IMR-90 (cell line): ENCODE measurements around the gene NOC2L. TPM values are rescaled to one million over a fixed set of nuclear protein-coding genes. Genes with fewer than 3 reads are reported as not detected.

Source experiments
- ATAC-seq: fragments of 200-7000 bp; cut with Tn5 transposase; 2 replicates; pipeline ENCODE4 v1.9.1; 2020; ENCODE audit warnings: low read depth, mild to moderate bottlenecking, moderate library complexity
- BruUV-seq: library from RNA; stranded (reverse); fragments of 400-500 nt; replicated peaks from 2 replicates; lab custom pipeline; 2021; lab: Mats Ljungman, UMichigan
- CTCF ChIA-PET: fragments of 300-600 bp; formaldehyde crosslinking; extraction: SDS; loops from one replicate; lab custom pipeline; 2021; ENCODE audit warnings: antibody characterized with exemption; lab: Yijun Ruan, JAX
- POLR2A ChIA-PET: fragments of 300-600 bp; sonication (Branson Sonifier 250); formaldehyde crosslinking; loops from one replicate; lab custom pipeline; 2022; ENCODE audit warnings: antibody characterized with exemption; ENCODE audit not compliant: unreplicated experiment; lab: Charles Lee
- DNase-seq: peaks from one replicate; pipeline ENCODE4 v3.0.0; 2013
- H2AFZ ChIP-seq: replicated peaks from 2 replicates; pipeline ENCODE3; 2013; ENCODE audit warnings: low read length, mild to moderate bottlenecking; ENCODE audit not compliant: poor library complexity
- H2AK5ac ChIP-seq: 2 replicates; pipeline ENCODE4 v1.6.1; 2013; ENCODE audit warnings: low read depth, low read length, inconsistent platforms
- H2AK9ac ChIP-seq: replicated peaks from 2 replicates; pipeline ENCODE3; 2013; ENCODE audit warnings: mild to moderate bottlenecking, low read depth, low read length, moderate library complexity; ENCODE audit not compliant: poor library complexity
- H2BK120ac ChIP-seq: 2 replicates; pipeline ENCODE4 v1.6.1; 2013; ENCODE audit warnings: low read depth, low read length, inconsistent platforms
- H2BK15ac ChIP-seq: 3 replicates; pipeline ENCODE4 v1.6.1; 2013; ENCODE audit warnings: low read depth, low read length, inconsistent platforms
- H2BK20ac ChIP-seq: 2 replicates; pipeline ENCODE4 v1.6.1; 2013; ENCODE audit warnings: low read depth, mild to moderate bottlenecking, inconsistent platforms, low read length, moderate library complexity
- H2BK5ac ChIP-seq: 2 replicates; pipeline ENCODE4 v1.6.1; 2013; ENCODE audit warnings: mild to moderate bottlenecking, low read depth, low read length, inconsistent platforms; ENCODE audit not compliant: poor library complexity, severe bottlenecking
- H3K14ac ChIP-seq: replicated peaks from 2 replicates; pipeline ENCODE4 v1.6.1; 2013; ENCODE audit warnings: low read depth, low read length, inconsistent platforms
- H3K18ac ChIP-seq: 2 replicates; pipeline ENCODE4 v1.6.1; 2013; ENCODE audit warnings: low read depth, low read length, control low read depth
- H3K23ac ChIP-seq: 2 replicates; pipeline ENCODE4 v1.6.1; 2013; ENCODE audit warnings: low read depth, low read length, inconsistent platforms
- H3K27ac ChIP-seq: 2 replicates; pipeline ENCODE4 v1.5.1; 2013; ENCODE audit warnings: mild to moderate bottlenecking, control low read depth, low read length; ENCODE audit not compliant: insufficient read depth
- H3K27me3 ChIP-seq: 2 replicates; pipeline ENCODE4 v1.6.1; 2013; ENCODE audit warnings: low read length; ENCODE audit not compliant: control insufficient read depth, insufficient read depth
- H3K36me3 ChIP-seq: 2 replicates; pipeline ENCODE4 v1.6.1; 2013; ENCODE audit warnings: low read length, mixed read lengths; ENCODE audit not compliant: control insufficient read depth, insufficient read depth
- H3K4ac ChIP-seq: 2 replicates; pipeline ENCODE4 v1.6.1; 2013; ENCODE audit warnings: low read depth, low read length, inconsistent platforms
- H3K4me1 ChIP-seq: 2 replicates; pipeline ENCODE4 v1.6.1; 2013; ENCODE audit warnings: low read length, mixed read lengths; ENCODE audit not compliant: control insufficient read depth, insufficient read depth
- H3K4me2 ChIP-seq: 2 replicates; pipeline ENCODE4 v1.6.1; 2013; ENCODE audit warnings: low read depth, mild to moderate bottlenecking, control low read depth, low read length, moderate library complexity
- H3K4me3 ChIP-seq: 2 replicates; pipeline ENCODE4 v1.5.1; 2013; ENCODE audit warnings: low read depth, mild to moderate bottlenecking, control low read depth, low read length, moderate library complexity; ENCODE audit not compliant: insufficient read depth
- H3K56ac ChIP-seq: 2 replicates; pipeline ENCODE4 v1.6.1; 2013; ENCODE audit warnings: low read length, inconsistent platforms; ENCODE audit not compliant: insufficient read depth; ENCODE audit errors: extremely low read depth
- H3K79me1 ChIP-seq, 2 experiments: 2 replicates each; pipeline ENCODE4 v1.6.1; 2013; ENCODE audit warnings: low read length in 2 of 2, inconsistent platforms in 1 of 2, low read depth in 1 of 2
- H3K9ac ChIP-seq: 2 replicates; pipeline ENCODE4 v1.6.1; 2013; ENCODE audit warnings: low read depth, low read length, control low read depth
- H3K9me1 ChIP-seq: 2 replicates; pipeline ENCODE4 v1.6.1; 2013; ENCODE audit warnings: low read length, inconsistent platforms; ENCODE audit not compliant: insufficient read depth
- H3K9me3 ChIP-seq: 2 replicates; pipeline ENCODE4 v1.6.1; 2013; ENCODE audit warnings: low read length; ENCODE audit not compliant: control insufficient read depth, insufficient read depth
- H4K20me1 ChIP-seq: 2 replicates; pipeline ENCODE4 v1.6.1; 2013; ENCODE audit warnings: low read length, inconsistent platforms; ENCODE audit not compliant: insufficient read depth
- H4K5ac ChIP-seq: 2 replicates; pipeline ENCODE4 v1.6.1; 2013; ENCODE audit warnings: mild to moderate bottlenecking, low read depth, low read length, control low read depth
- H4K8ac ChIP-seq, 2 experiments: 2 replicates each; pipeline ENCODE4 v1.6.1; 2013; ENCODE audit warnings: low read depth in 2 of 2, low read length in 2 of 2, control low read depth in 1 of 2, inconsistent platforms in 1 of 2
- H4K91ac ChIP-seq: 2 replicates; pipeline ENCODE4 v1.6.1; 2013; ENCODE audit warnings: low read depth, low read length, inconsistent platforms; ENCODE audit not compliant: insufficient read depth
- BHLHE40 ChIP-seq: fragments of 150-350 bp; IDR thresholded peaks from 2 replicates; pipeline ENCODE4 v1.6.1; 2016; ENCODE audit warnings: mild to moderate bottlenecking, low read depth, low read length
- MAZ ChIP-seq: IDR thresholded peaks from 2 replicates; pipeline ENCODE4 v1.6.1; 2012; ENCODE audit warnings: low read depth, mild to moderate bottlenecking, low read length, improper control_type of control experiment, moderate library complexity, borderline replicate concordance
- RFX5 ChIP-seq: IDR thresholded peaks from 2 replicates; pipeline ENCODE4 v1.8.0; 2012; ENCODE audit warnings: low read depth, mild to moderate bottlenecking, low read length, moderate library complexity
- WGBS, 2 experiments: methylation state at CpG; one replicate each; pipeline versions ENCODE4 v1.1.5 to v1.1.7; 2013; ENCODE audit warnings: missing lambda C conversion rate in 2 of 2; ENCODE audit not compliant: insufficient read length in 1 of 2; ENCODE audit errors: extremely low coverage in 2 of 2; 5-methylcytosine and 5-hydroxymethylcytosine counted together
- dilution Hi-C: fragments of 300-500 bp; cut with HindIII; formaldehyde crosslinking; loops from one replicate; pipeline ENCODE4 v1.14.3; 2018; ENCODE audit warnings: low sequenced_read_pairs; ENCODE audit not compliant: unreplicated experiment
- in situ Hi-C: fragments of 300-500 bp; cut with MboI; formaldehyde crosslinking; loops from 3 replicates; pipeline ENCODE4 v1.14.3; 2019; ENCODE audit warnings: low sequenced_read_pairs, inconsistent platforms, mixed read lengths
- intact Hi-C: fragments of 100-400 bp; cut with micrococcal nuclease; formaldehyde crosslinking; loops from 2 replicates; pipeline ENCODE4 v1.10.0; 2022
- polyA plus RNA-seq, 3 experiments: library from polyadenylated mRNA; depleted of rRNA; stranded (reverse); fragments of >200 nt; gene quantifications; 2 replicates each; pipeline ENCODE4 v1.2.3, GENCODE V29; 2012; ENCODE audit warnings: low replicate concordance in 1 of 3
- total RNA-seq: library from RNA; depleted of rRNA; stranded (reverse); fragments of >200 nt; gene quantifications from 2 replicates; pipeline ENCODE4 v1.2.3, GENCODE V29; 2012

The NOC2L gene
- total and polyA plus RNA-seq, 2 of the 4 experiments (the other 2 are of a cell fraction) = 74.2 to 106 TPM

DNA sequence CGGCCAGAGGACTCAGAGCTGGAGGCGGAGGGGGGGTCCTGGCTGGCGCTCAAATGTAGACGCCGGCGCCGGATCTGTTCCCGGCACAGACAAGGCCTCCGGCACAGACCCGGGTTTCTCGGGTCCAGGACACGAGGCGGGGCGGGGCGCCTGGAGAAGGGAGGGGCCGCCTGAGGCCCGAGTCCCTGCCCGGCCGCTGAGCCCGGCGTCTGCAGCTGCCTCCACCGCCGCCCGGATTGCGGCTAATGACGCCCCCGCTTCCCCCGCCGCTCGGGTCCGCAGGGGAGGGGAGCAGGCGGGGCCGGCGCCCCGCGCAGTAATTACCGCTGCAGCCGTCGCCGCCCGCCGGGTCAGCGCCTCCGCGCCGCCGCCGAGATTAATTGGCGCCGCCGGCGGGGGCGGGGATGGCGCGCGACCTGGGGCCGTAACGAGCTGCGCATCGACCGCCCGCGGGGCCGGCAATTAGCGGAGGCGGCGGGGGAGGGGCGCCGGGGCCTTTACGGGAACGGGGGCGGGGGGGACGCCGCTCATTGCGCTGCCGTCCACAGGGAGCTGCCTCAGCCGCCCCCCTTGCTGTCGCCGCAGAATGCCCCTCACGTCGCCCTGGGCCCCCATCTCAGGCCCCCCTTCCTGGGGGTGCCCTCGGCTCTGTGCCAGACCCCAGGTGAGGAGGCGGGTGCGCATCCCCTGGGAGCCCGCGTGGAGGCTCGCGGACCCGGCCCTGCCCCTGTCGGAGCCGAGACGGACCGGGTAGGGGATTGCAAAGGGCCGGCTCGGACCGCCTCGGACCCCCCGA, 17.3 kb downstream of the NOC2L start:
- Histone ChIP-seq H3K4me1 (peaks cover 52% of the 10 kb centered on the region), H3K23ac (no peak overlapping the region), H4K91ac (peak overlapping the region; percentile 89; the same call in 1 of the 2 replicates), H3K9ac (peak overlapping the region; percentile 26; the same call in 1 of the 2 replicates), H3K18ac (peak overlapping the region; percentile 23; the same call in 1 of the 2 replicates), H3K27me3 (no peaks in the 10 kb centered on the region), H3K79me1 (0 out of 4 replicates have a peak, but pooled peaks cover 0 to 5% of the 10 kb centered on the region in 2 experiments), H4K8ac (peak overlapping the region; percentile 43 to 56; a peak in 2 of 4 replicates), H2BK120ac (peak overlapping the region; percentile 87; the same call in 1 of the 2 replicates), H4K5ac (peak overlapping the region; percentile 16; the same call in 1 of the 2 replicates), H3K56ac (peak overlapping the region; percentile 44; the same call in 1 of the 2 replicates), H3K36me3 (peaks cover 16% of the 10 kb centered on the region), H4K20me1 (peaks cover 16% of the 10 kb centered on the region), H2BK15ac (no peak overlapping the region), H2BK20ac (peak overlapping the region; percentile 20; the same call in 1 of the 2 replicates), H3K9me3 (no peaks in the 10 kb centered on the region), H2AK9ac (peak overlapping the region; percentile 83), H3K4ac (peak overlapping the region; percentile 81), H2BK5ac (no peak overlapping the region), H3K4me3 (peak overlapping the region; percentile 42), H2AFZ (peak overlapping the region; percentile 66), H3K4me2 (peak overlapping the region; percentile 72), H2AK5ac (no peak overlapping the region), H3K9me1 (no peaks in the 10 kb centered on the region), H3K27ac (peak overlapping the region; percentile 43), H3K14ac (no peak overlapping the region)
- peak; percentile 42 for ATAC-seq
- TF ChIP-seq RFX5 = no peak
- TF ChIP-seq MAZ = peak; percentile 80; the same call in 1 of the 2 replicates
- 0 out of 2 replicates have a peak, but pooled peaks have one; percentile 30 for TF ChIP-seq BHLHE40
- DNase-seq = peak; percentile 51
- ChIA-PET CTCF (no interaction called here), POLR2A (no interaction called here)
- BruUV-seq = no TSS peak
- dilution Hi-C loops = no loop called here
- in situ Hi-C loops = no loop called here
- WGBS, 2 experiments = 1% methylated on average over 37 of the region's 98 CpGs; no CpG with 5 or more reads in 1 of the 2 experiments
- intact Hi-C loops = loop anchor here (1.0 to 2.0 kb wide), 2 partner anchors 17 to 29 kb away; no protein-coding TSS in a partner anchor
